Activated CD8-positive, alpha-beta memory T cell treated with anti-CD3 and anti-CD28 coated beads, Interleukin-2, amount 50 U/mL, for 24 hours (primary cell): ENCODE measurements around the gene IL1RAPL1.

Source experiments
- DNase-seq: peaks from one replicate; pipeline ENCODE4 v3.0.0-alpha.2; 2020; ENCODE audit errors: extremely low read depth

IL1RAPL1 gene

DNA sequence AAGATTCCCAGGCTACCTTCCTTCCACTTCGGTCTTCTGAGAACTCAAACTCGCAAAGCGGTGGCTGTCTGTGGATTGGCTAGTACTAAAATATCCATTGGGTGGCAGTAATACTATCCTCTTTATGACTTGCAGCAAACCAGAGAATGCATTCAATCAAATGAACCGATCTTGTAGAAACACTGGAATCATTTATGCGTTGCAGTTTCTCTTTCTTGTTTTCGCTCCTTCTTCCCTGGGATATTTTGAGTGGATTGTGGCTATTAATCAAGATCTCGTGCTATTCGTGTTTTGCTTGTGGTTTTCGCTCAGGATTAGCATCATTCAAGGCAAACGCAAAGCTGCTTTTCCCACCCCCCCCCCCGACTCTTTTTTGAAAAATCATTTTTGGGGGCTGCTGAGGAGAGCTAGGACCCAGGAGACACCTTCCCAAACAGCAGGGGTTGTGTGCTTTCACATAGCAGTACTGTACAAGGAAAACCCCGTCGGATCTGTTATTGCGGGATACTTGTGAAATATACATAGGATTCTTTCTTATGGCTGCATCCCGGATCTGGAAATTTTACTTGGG is at the start of gene IL1RAPL1:
Gene IL1RAPL1, plus strand, starts transcription at position 466 of the 571 bp plus-strand sequence.
- no peak for DNase-seq

DNA sequence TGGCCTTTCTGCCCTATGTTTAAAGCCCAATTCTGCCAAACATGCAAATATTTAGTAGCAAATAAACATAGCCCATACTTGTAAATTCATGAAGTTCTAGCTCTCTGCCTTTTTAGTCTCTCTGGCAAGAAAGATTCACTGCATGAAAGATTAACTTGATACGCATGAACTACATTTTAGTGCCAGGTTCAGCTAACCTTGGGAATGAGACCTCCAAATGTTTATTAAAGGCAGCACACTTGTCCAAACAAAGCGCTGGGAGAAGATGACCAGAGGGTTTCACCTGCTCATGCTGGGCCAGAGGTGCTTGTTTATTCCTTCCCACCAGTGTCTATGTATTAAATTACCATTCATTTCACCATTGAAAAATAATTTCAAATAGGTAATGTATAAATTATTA is 44.5 kb upstream of the IL1RAPL1 start:
- DNase-seq, result no peak

- no peak for DNase-seq
These were observed 37.4 kb upstream of the IL1RAPL1 start for GRCh38 chrX:28549838-28550237.

DNA sequence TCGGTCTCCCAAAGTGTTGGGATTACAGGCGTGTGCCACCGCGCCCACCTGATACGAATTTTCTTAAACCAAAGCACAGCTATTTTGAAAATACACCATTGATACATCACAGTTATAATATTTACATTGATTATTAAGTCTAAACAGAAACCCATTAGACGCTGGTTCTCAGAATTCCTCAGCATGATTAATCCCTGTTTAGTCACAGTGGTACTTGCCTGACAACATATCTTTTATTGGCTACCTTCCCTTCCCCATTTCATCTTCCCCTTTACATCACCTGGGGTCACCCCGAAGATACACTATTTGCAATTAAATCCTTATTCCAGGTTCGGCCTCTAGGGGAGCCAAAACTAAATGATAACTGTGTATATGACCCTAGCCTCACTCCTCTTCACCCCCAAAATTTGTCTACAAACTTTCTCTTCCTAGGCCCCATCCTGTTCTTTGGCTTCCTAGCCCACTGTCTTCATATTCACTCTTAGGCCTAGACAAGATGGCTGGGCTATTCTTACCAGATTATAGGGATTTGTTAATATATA is 36.8 kb upstream of the IL1RAPL1 start:
- DNase-seq, result no peak

- no peak for DNase-seq
These were observed 34.9 kb upstream of the IL1RAPL1 start for GRCh38 chrX:28552322-28552721.

- no peak for DNase-seq
These were observed 34.1 kb upstream of the IL1RAPL1 start for GRCh38 chrX:28552882-28553829.

GRCh38 chrX:28576117-28576516 is 11.1 kb upstream of the IL1RAPL1 start:
- DNase-seq, result no peak

DNA sequence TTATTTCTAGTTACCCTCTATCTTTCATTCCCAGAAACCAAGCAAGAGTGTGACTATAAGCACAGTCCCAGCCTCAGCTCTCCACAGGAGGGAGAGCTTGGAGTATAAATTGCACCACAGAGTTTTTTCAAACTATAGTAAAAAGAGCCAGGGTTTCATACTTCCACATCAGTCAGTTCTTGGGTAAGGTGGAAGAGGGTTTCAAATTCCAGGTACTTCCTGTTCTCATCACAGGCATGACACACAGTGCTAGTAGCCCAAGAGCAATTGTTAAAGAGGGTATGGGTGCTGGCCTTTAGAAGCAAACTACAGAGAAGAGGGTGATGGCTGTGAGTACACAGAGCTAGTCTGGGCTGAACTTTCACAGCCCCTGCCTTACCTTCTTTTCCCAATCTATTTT is 5.7 kb upstream of the IL1RAPL1 start:
- no peak for DNase-seq

DNA sequence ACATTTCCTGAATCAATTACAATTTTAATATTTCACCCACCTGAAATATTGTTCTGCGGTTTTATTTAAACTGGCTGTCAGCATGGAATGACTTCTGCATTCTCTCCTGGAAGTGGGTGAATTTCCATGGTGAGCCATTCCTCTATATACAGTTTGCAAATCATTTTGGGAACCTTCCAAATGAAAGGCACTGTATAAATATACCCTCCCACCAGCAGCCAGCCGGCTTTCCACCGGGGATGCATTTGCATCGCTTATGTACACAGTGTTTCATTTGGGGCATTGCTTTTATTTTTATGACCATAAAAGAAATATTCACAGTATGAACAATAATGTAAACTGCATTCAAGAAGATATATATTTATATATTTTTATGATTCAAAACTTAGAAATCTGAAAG is 4.7 kb upstream of the IL1RAPL1 start:
- DNase-seq, result no peak

DNA sequence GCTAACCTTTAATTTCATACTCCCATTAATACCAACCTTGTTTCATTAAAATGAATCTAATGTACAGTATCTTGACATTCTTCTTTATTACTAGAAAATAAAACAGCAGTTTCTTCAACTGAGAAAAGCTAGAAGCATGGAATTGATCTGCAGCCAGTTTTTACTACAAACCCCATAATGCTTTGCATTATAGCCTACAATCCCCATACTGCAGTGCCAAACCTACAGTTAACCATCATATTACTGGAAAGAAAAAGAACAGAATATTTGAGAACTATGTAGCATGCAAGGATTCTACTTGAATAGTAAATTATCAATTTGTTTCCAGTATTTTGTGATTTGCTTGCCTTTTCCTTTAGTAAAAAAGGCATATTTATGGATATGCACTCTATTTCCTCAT is 3.2 kb upstream of the IL1RAPL1 start:
- DNase-seq, result no peak

DNA sequence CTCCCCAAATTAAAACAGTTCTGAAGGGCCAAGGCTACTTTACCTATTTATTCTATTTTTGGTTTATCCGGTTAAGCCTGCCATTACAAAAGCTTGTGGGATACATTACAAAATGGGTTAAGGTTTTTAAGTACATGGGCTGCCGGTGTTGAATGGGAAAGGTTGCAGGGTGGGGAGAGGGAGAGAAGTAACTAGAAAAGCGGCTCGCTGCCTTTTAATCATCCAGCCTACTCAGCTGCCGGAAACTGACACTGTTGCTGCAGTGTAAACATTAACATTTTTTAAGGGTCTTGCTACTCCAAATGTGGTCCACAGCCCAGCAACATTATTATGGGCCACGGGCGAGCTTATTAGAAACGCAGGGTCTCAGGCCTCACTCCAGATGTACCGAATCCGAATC is 1.5 kb upstream of the IL1RAPL1 start:
- no peak for DNase-seq

DNA sequence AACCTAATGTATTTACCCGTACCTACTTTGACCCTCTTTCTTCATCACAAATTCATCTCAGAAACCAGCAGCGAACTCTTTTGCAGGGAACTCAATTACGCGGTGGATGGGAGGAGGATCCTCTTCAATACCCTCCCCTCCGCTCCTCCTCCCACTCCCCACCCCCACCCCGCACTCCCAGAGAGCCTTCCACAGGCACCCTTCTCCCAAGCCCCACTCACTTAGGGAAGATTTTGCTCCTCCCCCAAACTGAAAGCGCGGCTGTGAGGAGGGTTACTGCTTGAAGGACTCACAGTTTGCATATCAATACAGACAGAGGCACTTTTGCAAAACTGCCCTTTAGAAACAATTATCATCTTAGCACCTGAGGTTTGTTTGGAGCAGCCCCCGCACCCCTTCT is 960 bp upstream of the IL1RAPL1 start:
- DNase-seq, result no peak

GRCh38 chrX:28589046-28589445 is 1.8 kb downstream of the IL1RAPL1 start:
- no peak for DNase-seq

DNA sequence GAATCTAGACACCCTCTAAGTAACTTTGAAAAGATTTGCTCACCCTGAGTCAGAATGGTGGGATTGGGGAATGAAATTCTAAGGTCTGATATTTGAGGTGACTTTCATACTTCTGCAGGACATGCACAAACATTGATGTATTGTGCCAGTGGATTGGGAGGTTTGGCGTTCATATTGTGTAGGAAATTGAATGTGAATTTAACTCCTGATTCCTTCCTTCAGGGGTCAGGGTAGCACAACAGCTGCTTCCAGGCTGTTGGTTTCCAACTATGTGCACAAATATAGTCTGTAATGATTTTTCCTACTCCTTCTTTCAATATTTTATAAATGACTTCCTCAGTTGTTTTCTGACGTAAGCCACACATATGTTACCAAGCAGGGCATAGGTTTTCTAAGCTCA is 3.1 kb downstream of the IL1RAPL1 start:
- DNase-seq, result no peak

DNA sequence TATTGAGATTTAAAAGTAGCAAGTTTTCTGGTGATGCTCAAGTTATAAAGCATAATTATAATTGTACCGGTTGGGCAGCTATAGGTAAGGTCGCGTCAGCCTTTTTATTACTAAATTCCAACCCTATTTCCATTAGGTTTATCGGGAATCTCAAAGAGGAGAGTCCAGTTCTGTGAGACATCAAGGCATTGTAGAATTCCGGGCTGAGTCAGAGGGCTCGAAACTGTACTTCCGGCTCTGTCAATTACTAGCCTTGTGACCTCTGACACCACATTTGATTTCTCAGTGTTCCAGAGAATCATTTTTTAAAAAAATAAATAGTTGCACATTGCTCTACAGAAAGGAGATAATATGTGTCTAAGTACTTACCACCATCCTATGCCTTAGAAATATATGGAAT is 4.3 kb downstream of the IL1RAPL1 start:
- DNase-seq, result no peak

DNA sequence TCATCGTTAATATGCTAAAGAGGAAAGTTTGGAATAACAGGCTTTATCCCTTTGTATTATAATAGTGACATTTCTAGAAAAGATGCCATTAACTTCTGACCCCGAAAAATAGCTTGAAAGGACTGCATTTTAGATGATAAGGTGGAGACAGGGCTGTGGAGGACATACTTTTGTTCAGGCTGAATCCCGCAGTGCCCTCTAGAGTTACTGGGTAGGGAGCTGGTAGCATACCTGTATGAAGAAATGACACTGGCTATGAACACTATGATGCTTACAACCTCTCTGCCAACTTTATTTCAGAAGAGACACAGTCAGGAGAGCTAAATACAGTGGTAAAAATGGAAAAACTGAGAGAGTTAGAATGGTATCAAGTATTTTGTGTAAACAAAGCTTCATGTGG is 8.1 kb downstream of the IL1RAPL1 start:
- DNase-seq, result no peak

DNA sequence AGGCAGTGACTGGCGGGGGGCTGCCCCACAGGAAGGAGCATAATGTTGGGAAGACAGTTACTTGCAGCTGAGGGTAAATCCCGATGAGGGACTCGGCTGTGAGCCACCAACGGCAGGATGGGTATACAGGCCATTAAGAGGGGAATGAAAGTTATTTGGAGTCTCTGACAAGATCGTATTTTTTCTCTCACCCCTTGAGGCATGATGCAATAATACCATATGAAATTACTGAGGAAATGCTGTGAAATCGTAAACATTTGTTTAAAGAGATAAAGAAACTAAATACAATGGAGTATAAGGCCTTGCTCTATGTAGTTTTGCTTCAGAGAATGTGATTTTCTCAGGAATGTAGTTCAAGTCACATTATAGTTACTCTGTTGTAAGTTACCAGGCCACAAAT is 12.7 kb downstream of the IL1RAPL1 start:
- DNase-seq, result no peak

GRCh38 chrX:28609003-28609402 is 21.8 kb downstream of the IL1RAPL1 start:
- no peak for DNase-seq

- no peak for DNase-seq
These were observed 22.8 kb downstream of the IL1RAPL1 start for GRCh38 chrX:28609917-28610613.

GRCh38 chrX:28610746-28611145 is 23.5 kb downstream of the IL1RAPL1 start:
- DNase-seq, result no peak

DNA sequence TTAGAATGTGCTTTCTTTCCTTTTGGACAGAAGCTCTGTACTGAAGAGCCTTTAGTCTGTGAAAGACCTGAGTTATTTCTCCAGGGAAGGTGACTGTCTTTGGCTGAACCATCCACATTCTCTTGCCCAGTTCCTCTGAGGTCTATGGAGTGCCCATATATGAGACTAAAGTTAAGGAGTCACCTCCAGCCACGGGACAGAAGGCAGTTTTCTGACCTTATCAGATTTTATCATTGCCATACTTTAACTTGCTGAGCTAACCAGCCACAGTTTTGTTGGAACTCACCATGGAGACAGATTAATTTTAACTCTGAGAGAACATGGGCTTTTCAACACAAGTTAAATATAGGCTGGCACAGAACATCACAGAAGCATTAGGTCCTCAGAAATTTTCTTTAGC is 26.3 kb downstream of the IL1RAPL1 start:
- no peak for DNase-seq

- DNase-seq, result no peak
These were observed 38.0 kb downstream of the IL1RAPL1 start for GRCh38 chrX:28625223-28625622.

DNA sequence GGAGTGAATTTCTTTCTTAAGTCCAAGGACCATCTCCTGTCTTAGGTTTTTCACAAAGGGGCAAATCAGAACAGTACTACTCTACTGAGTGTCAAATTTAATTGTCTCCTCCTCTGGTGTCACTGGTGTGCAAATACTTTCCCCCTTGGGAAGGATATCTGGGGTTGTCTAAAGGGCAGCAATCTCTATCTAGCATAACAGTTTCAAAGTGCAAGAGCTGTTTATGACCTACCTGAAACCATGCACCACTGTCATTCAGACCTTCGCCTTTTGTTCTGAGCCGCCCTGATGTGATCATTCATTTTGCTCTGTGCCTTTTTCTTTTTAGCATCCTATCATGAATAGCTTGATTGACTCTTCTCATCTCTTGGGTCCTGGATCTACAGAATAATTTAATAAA is 39.3 kb downstream of the IL1RAPL1 start:
- no peak for DNase-seq
